Activated CD8-positive, alpha-beta memory T cell treated with anti-CD3 and anti-CD28 coated beads, Interleukin-2, amount 50 U/mL, for 48 hours (primary cell): ENCODE data around the gene SDF4.

ENCODE experiments used
- DNase-seq: peaks from one replicate; pipeline ENCODE4 v3.0.0-alpha.2; 2020

SDF4 gene

DNA sequence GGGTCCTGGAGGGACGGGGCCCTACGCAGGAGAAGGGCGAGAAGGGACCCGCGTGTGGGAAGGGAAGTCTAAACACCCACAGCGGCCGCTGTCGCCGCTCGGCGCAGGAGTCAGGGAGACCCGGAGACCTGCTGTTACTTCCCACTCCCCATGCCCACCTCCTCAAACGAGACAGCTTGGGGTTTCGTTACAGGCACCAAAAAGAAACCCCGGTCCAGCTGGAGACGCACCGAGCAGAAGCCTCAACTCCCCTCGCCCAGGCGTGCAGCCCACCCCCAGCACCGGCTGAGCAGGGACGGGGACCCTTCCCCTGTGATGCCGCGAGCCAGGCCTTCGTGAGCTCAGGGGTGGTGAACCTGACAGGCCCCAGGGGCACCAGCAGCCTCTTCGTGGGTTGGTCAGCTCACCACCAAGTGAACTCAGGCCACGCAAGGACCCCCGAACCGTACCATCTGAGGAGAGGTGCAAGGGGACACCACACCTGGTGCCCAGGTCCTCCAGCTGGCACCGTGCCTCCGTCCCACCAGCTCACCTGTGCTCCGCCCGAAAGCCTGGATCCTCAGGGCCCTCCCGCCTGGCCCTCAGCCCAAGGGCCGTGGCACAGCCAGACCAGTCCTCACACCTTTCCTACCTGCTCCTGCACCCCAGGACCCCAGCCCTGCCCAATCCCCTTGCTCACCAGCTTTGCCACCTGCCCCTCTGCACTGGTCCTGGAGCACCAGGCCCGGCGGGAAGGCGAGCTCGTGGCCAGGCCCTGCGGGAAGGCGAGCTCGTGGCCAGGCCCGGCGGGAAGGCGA, 5.0 kb downstream of the SDF4 start:
- no peak for DNase-seq

DNA sequence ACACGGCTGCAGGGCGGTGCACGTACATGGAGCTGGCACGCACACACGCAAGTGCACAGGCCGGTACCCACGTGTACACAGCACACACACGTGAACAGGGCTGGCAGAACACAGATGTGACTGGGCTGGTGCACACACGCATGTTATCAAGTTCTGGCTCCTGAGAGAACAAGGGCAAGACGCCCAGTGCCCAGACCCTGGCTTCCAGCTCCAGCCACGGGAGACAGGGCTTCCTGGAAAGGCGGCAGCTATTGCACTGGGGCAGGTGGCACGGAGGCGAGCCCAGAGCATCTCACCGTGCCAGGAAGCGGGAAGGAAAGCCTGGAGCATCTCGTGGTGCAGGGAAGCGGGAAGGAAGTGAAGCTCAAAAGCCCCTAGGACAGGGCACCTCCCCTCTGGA, 5.9 kb downstream of the SDF4 start:
- no peak for DNase-seq

DNA sequence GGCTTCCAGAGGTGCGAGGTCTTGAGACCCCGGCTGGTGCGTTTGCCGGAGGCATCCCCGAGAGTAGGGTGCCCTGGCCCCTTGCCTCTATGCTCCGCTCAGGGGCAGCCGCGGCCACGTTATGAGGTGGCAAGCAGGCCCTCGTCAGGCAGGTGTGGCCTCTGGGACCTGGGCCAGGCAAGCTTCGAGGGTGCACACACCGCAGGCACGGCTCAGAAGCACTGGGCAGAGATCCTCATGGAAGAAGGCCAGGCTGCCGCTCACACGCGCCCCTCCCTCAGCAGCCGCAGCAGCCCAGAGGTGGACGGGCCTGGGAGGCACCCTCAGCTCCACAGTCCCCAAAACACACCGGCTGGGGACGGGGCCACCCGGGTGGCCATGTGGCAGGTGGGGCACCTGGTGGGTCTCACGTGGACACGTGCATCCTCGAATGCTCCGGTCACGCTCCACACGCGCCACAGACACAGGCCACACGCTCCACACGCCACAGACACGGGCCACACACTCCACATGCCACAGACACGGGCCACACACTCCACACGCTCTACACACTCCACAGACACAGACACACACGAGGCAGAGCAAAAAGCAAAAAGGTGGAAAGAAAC, 6.5 kb downstream of the SDF4 start:
- no peak for DNase-seq

DNA sequence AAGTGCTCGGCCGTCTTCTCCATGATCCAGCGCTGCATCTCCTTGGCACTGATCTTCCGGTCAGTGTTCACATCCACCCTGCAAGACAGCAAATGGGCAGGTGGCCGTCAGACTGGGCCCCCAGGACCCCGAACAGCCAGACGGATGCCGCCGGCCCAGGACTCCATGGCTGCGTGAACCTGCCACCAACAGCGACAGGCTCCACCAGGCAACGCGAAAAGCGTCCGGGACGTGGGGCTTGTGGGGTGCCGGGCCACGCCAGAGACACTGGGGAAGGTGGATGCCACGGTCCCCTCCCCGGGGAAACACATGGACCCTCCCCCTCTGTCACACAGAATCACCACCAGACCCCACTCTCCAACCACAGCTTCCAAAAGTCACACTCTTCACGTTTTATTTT, 7.9 kb downstream of the SDF4 start:
- no peak for DNase-seq

DNA sequence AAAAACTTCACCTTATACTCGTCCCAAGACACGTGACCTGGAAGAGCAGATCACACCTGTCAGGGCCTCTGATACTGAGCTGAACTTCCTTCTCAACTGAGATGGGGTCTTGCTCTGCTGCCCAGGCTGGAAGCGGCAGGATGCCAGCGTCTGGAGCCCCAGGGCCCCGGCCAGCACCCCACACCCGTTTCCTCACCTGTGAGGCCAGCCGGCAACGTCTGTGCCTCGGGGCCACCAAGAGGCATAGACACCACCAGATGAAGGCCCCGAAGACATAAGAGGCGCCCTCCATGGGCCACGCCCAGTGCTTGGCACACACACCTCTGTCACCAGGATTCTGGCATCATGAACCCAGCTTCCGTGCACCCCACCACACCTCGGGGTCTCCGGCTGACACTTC, 8.5 kb downstream of the SDF4 start:
- no peak for DNase-seq

DNA sequence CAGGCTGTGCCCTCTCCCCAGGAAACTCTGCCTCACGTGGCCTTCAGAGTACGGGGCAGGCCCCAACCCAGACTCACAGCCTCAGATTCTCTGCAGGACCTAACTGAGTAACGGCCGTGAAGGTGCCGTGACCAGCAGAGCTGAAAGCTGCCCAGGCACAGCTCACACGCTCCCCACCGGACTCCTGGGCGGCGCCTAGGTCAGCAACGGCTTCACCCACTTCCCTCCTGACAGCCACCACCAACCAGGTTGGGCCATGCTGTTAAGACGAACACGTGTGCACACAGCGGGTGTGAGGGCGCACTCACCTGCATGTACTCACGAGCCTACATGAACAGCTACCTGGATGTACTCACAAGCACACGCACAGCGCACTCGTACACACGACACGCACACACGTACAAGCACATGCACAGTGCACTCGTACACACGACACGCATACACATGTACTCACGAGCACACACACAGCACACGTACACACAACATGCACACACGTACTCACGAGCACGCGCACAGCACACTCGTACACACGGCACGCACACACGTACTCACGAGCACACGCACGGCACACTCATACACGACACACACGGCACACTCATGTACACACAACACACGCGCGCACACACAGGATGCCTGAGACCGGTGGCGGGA, 9.1 kb downstream of the SDF4 start:
- DNase-seq = no peak

DNA sequence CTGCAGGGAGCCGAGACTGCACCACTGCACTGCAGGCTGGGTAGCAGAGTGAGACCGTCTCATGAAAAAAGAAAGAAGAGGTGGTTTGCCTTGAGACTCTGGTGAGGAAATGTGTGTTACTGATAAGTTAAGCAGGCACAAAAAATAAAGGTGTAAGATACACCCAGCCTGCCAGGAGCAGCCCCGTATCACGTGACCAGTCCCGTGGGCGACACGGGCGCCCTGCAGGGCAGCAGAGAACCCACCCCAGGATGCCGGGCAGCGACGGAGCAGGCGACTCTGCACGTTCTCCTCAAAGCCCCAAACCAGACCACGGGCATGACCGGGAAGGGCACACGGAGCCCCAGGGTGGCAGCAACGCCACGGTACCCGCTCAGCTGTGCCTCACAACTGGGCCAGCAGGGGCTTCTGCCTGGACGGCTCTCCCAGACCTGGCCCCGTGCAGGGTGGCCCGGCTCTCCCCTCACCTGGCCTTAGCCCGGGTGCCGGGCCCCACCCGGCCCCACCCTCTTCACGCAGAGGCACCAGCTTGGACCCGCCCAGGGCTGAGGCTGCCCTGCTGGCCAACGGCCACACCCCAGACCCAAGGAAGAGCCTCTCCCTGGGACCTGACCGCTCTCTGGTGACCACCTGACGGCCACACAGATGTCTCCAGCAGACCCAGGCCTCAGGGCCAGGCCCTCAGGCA, 9.8 kb downstream of the SDF4 start:
- no peak for DNase-seq

DNA sequence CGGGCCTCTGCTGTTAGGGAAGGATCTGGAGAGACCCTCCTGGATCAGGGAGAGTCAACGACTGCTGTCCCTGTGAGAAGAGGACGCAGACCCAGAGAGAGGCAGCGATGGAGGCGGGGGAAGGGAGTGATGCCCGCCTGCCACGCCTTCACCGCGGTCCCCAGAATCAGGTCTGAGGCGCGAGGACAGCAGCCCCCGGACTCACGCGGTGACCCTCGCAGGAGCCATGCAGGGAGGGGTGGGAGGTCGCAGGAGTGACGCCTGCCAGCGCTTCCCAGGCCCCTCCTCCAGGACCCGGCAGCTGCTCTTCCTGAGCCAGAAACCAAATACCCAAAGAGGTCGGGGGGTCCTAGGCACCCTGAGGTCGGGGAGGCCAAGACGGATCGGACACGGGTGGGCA, 11.6 kb downstream of the SDF4 start:
- no peak for DNase-seq

DNA sequence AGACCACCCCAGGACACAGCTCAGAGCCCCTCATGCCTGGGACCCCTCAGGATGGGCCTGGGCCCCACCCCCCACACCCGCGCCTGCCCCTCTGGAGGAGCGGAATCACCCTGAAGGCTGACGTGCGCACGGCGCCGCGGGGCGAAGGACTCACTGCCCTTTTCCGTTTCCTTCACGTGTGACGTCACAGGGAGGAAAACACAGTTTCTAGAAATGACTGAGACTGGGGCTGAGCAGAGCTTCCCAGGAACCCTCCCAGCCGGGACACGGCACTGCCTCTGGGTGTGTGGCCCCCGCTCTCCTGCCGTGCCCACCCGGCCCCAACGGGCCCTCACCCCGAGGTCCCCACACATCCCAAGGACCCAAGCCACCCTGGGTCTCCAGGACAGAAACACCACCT, 12.5 kb downstream of the SDF4 start:
- no peak for DNase-seq

DNA sequence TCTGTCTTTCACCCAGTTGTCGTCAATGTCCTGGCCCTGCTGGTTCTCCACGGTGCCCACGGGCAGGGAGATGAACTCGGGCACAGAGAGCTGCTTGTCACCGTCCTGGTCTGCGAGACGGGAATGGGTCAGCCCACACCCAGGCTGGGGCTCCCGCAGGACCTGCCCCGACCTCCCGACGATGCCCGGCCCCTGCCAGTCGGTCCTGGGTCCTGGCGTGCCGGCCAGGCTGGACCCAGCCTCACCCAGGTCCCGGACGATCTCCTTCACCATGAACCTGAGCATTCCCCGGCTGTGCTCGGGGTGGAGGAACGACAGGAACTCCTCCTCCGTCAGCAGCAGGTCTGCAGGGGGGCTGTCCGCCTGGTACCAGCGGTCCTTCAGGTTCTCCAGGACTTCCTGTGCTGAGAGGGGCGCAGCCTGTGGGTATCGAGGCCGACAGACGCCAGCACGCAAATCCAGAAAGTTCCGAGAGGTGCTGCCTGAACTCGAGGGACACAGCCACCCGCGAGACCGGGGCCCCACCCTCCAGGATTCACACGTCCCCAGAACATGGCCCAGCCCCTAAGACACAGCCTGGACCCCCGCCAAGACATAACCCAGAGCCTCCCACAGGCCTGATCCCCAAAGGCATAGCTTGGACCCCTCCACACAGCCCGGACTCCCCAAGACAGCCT, 13.1 kb downstream of the SDF4 start:
- no peak for DNase-seq

DNA sequence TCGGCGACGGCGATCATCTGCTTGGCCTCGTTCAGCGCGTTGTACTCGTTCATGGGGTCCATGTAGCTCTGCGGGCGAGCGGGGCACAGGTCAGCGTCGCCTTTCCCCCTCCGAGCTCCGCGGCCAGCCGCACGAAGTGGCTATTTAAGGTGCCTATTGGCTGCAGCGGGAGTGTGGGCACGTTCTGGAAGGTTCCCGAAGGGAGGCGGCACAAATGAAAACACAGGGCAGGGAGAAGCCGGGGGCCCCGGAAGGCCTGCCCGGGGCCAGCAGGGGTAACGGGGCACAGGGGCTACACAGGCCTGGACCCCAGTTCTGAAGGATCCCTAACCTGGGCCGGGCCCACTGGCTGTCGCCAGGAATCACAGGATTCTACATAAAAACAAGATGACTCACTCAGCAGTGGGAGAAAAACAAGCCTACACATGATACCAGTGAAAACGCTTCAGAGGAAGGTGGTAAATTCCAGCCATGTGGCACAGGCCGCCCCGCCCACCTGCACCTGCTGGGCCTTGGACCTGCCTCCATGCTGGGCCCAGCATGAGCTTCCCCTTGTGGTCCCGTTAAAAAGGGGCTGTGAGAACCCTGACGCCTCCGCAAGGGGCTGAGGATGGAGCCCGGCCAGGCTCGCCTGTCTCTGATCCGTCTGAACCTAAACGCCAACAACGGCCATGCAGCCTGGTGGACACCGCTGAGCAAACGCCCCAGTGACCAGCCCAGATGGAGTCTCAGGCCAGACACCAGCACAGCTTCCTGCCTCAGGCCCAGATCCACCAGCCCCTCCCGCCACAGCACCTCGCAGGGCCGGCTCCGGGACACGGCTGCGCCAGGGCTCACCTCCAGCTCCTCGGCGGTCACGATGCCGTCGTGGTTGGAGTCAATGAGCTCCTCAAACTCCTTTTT, 13.9 kb downstream of the SDF4 start:
- no peak for DNase-seq

DNA sequence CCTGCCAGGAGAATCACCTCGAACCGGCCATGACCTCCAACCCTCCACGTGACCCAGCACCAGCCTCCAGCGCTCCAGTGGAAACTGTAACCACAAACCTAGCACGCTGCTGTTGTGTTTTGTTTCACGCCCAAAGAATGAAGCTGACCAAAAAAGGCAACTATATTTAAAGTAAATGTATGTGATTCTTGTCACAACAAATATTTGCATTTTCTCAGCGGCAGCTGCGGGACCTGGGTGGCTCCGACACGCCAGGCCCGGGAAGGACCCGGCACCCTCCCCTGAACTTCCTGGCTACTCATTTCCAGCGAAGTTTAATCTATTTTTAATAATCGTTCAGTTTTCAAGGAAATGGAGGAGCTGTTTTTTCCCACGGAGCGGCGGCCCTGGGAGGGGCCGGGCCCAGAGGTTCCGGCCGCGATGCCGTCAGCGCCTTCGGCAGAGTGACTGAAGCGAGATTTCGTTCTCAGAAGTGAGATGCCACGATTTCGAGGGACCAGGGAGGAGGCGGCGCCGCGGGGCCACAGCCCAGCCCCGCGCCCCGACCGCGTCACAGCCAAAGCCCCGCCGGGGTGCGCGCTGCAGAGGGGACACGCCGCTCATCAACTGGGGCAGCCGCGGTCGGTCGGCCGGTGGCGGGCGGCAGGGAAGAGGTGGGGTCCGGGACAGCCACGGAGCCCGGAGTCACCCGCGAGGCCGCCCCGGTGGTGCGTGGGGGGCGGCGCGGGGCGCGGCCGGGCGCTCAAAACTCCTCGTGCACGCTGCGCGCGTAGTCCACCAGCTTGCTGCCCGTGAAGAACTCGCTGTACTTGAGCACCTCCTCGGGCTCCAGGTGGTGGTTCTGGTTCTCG, 14.8 kb downstream of the SDF4 start:
- no peak for DNase-seq

DNA sequence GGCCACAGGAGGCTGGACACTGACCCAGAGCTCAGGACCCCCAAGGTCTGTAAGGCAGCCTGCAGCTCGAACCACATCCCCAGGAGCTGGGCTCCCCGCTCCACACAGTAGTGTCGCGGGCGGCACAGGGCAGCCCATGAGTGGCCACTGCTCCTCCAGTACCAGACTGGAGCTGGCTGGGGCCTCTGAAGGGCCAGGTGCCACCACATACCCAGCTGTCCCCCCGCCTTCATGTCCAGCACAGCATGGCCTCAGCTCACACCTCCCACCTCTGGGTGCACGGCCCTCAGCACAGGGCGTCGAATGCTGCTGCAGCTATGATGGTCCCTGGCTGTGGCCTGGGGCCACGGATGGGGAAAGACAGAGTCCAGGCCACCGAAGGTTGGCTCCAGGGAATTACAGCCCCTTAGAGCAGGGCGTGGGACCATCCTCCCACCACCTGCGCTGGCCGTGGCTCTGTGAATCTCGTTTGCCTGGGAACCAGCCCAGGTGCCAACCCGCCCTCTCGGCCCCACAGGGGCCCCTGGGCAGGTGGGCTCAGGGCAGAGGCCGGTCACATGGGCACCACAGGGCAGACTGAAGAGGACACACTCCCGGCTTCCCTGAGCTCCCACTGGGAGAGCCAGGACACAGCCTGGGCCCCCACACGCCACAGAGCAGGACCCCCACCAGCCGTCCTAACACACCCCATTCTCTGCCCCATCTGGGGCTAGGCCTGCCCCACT, 15.8 kb downstream of the SDF4 start:
- no peak for DNase-seq

DNA sequence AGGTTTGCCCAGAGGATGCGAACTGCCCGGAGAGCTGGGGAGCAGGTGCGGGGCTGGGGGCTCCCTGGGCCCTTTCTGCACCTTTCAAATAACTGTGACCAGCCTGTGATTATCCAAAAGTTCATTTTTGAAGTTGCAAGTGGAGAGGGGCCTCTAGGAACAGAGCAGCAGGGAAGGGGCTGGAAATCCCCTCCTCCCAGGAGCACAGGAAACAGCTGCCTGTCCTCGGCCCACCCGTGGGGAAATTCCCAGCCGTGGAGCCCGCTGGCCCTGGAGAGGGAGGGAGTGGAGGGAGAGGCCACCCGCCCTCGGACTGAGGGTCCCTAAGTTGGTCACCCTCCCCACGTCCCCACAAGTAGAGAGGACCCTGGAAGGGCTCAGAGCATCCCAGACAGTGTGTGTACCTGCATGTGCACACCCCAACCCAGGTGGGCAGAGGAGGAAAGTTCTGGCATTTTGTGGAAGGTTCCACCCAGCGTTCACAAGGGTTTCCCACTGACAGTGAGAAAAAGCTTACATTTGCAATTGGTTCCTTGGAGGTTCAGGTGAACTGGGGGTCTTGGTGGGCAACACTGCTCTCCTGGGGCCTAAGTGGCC, 16.6 kb downstream of the SDF4 start:
- DNase-seq = no peak

DNA sequence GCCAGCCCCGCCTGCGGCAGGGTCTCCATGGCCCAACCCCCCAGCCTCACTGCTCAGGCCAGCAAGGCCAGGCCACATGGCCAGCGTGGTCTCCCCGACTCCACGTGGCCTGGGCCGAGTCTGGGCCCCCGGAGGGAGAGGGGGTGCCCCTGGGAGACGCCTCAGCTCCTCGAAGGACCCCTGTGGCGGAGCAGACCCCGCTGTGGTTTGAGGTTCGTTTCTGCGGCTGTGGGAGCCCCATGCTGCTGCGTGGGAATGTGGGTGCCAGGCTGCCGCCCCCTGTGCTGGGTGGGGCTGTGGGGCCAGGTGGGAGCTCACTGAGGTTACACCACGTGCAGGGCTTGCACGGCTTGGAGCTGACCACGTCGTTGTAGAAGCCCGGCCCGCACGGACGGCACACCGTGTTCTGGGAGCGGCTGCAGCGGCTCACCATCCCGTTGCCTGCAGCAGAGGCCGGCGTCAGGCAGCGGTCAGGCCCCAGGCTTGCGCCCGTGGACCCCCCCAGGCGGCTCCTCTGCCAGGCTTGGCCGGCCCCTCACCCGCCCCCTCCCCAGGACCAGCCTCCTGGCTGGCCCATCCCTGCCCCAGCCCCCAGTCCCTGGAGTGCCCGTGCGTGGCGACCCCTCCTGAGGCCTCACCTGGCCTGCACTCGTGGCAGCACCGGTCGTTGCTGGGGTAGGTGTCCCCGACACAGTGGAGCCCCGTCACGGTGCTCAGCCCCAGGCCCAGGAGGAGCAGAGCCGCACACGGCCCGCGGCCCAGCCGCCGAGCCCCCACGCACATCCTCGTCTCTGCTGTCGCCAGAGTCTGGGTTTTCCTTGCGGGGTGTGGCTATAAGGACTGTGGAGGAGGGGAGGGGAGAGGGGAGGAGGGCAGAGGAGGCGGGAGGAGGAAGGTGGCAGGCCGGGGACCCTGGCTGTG, 18.2 kb downstream of the SDF4 start, which contains the start of gene TNFRSF4:
TSS of gene TNFRSF4 (minus strand) at position 809 of the 921 bp plus-strand sequence. CDS start at position 783, 26 bp downstream.
- peak; percentile 73 for DNase-seq

DNA sequence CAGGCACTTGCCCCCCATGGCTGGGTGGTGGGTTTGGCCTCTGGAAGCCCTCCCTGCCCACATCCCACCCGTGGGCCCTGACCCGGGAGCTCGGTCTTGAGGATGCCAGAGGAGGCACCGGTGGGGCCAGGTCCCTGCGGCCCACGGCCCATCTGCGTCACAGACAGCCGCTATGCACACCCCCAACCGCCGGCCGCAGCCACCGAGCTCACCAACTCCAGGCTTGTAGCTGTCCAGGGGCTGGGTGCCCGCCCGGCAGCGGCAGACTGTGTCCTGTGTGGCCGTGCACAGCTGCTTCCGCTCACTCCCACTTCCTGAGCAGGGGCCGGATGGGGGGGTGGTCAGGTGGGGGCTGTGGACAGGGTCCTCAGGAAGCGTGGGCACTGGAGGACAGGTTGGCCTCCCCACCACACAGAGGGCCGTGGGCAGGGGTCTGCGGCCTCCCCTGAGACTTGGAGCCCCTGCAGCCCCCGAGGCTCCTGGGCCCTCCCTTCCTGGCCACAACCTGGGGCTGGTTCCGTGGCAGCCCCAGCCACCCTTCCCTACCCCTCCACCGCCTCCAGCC, 18.9 kb downstream of the SDF4 start:
- peak; percentile 79 for DNase-seq

DNA sequence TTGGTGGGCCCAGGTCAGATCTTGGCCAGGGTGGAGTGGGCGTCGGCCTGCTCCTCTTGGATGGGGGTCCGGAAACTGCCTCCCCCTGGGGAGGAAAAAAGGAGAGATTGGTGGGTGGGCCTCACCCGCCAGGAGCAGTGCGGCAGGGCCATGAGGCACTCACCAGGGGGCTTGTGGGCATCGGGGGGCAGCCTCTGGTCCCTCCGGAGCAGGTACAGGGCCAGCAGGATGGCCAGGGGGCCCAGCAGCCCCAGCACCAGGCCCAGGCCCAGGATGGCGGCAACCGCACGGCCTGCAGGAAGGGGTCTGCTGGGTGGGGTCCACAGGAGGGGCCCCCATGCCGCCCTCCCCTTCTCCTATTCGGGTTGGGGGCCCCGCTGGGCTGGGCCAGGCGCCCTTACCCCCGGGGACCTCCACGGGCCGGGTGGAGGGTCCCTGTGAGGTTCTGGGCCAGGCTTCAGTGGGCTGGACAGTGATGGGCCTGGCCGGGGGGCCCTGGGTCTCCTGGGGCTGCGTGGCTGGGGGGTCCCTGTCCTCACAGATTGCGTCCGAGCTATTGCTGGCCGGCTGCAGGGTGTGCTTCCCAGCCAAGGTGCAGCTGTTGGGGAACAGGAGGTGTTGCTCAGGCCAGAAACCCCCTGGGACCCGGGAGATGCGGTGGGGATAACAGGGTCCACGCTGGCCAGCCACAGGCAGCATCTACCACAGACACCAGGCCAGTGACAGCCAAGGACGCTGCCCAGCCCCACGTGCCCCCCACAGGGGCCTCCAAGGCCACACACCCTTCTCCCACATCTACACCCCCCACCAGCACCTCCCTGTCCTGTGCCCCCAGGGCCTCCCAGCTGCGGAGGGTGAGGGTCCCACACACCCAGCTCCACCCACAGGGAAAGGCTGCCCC, 20.0 kb downstream of the SDF4 start:
- no peak for DNase-seq
